NK-92 (cell line): ENCODE data around the gene KRT28.
"Not testable (repeated sequence)": the region's sequence is repeated elsewhere in the genome, so short reads cannot be mapped to it uniquely, and the experiment has no call there.

ENCODE experiments used
- DNase-seq: peaks from one replicate; lab custom pipeline; 2025; ENCODE audit not compliant: unreplicated experiment; lab: John Stamatoyannopoulos, UW

KRT28 gene

DNA sequence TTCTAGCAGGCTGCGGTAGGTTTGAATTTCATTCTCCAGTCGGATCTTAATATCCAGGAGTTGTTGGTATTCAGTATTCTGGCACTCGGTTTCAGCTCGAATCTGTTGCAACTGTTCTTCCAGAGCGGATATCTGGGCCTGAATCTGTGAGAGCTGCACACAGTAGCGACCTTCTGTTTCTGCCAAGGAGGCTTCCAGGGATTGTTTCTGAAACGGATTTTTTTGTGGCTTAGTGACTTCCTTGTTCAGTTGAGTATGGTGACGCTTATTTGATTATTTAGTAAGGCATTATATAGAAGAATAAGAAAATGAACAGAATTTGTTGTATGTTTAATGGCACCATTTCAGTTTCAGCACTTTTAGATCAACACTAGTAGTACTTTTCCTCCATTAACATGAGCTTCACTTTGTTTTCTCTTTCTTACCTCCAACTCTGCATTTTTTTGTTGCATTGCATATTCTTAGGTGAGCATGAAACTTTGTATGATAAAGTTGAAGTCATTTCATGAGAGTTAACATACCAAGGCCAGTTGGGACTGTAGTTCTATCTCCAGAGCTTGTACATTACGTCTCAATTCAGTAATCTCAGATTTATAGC lies 19.9 kb upstream of the KRT28 start:
- DNase-seq, result no peak

DNA sequence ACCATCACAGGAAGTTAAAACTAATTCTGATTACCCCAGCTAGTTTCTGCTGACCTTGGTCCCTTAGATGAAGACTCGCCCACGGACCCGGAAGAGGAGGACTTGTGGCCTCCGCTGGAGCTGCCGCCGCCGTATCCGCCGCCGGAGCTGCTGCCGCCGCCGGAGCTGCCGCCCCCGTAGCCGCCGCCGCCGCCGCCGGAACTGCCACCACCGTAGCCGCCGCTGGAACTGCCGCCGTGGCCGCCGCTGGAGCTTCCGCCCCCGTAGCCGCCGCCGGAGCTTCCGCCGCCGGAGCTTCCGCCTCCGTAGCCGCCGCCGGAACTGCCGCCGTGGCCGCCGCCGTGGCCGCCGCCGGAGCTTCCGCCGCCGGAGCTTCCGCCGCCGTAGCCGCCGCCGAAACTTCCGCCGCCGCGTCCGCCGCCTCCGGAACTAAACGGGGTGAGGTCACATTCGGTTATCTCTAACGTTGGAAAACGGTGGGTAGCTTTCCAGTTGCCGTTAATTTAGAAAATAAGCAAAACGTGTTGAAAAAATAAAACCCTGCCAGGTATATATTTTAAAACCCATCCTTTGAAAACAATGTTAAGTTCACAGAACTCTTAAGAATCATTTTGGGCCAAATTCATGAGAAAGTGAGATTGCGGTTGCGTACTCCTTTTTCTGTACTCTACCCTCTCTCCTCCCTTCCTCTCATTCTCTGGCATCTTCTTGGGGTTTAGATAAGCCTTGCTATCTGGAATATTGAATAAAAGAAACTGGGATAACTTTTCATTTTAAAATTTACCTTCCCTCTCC lies 19.2 kb upstream of the KRT28 start:
- peak; percentile 18 for DNase-seq

GRCh38 chr17:40818343-40818732 lies 18.6 kb upstream of the KRT28 start:
- DNase-seq, result no peak

- DNase-seq, result no peak
These were observed 17.4 kb upstream of the KRT28 start for GRCh38 chr17:40817103-40817682.

DNA sequence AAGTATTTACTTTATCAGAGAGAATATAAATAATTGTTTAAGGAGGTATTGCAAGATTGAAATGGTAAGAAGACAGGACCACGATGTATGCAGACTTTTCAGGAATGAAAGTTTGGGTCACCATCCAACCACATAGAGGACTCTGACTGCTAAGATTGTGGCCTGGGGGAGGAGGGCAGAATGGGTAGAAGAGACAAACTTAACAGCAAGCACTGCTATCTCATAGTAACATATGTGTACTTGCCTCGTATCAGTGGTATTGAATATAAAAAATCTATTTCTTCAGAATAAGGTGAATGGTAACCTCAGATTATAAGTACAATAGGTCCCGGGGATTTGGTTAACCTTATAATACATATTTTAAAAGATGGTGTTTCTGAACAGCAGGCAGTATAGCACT lies 16.8 kb upstream of the KRT28 start:
- no peak for DNase-seq

DNA sequence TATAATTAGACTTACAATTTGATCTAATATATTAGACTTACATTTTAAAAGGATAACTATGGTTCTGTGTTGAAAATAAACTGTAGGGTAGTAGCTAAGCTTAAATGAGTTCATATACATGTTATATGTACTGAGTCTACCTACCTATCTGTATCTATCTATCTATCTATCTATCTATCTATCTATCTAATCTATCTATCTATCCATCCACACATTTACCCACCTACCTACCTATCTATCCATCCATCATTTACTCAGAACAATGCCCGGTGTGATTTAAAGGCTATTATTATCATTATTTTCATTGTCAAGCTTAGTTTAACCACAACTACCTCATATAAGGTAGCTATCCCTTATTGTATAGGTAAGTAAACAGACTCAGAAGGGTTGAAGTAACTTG lies 15.6 kb upstream of the KRT28 start:
- DNase-seq, result no peak

DNA sequence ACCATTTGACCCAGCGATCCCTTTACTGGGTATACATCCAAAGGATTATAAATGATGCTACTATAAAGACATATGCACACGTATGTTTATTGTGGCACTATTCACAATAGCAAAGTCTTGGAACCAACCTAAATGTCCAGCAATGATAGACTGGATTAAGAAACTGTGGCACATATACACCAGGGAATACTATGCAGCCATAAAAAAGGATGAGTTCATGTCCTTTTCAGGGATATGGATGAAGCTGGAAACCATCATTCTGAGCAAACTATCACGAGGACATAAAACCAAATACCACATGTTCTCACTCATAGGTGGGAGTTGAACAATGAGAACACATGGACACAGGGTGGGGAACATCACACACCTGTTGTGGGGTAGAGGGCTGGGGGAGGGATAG lies 14.9 kb upstream of the KRT28 start:
- not testable (repeated sequence) for DNase-seq

DNA sequence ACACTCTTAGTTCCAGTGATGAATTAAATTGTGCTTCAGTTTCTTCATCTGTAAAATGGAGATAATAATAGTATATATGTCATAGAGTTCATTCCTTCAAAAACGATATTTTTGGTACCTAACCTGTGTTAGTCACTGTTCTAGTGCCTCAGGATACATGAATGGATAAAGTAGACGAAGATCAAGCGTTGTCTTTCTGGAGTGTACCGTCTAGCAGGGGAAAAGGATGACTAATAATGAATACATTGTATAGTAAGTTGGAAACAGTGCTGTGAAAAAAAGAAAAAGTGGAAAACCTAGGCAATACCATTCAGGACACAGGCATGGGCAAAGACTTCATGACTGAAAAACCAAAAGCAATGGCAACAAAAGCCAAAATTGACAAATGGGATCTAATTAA lies 14.0 kb upstream of the KRT28 start:
- DNase-seq, result no peak

- DNase-seq, result no peak
These were observed 12.9 kb upstream of the KRT28 start for GRCh38 chr17:40812639-40813038.

DNA sequence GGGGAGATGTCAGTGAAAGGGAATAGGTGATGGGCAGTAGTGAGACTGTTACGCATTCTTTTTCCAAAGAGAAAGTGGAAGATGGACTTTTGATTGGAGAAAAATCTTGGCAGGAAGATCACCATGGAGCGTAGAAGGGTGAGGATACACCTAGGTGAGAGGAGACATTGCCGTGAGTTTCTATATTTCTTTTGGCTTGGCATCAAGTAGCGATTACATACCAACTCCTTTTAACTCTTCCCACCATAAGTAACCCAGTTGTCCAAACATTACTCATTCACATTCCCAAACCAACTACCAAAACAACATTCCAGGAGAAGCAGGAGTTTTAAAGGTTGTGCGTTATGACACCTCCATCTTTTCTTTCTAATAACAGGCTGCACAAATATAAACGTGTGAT lies 10.7 kb upstream of the KRT28 start:
- no peak for DNase-seq

- DNase-seq, result no peak
These were observed 10.1 kb upstream of the KRT28 start for GRCh38 chr17:40809721-40810421.

- DNase-seq, result no peak
These were observed 6.4 kb upstream of the KRT28 start for GRCh38 chr17:40806131-40806530.

DNA sequence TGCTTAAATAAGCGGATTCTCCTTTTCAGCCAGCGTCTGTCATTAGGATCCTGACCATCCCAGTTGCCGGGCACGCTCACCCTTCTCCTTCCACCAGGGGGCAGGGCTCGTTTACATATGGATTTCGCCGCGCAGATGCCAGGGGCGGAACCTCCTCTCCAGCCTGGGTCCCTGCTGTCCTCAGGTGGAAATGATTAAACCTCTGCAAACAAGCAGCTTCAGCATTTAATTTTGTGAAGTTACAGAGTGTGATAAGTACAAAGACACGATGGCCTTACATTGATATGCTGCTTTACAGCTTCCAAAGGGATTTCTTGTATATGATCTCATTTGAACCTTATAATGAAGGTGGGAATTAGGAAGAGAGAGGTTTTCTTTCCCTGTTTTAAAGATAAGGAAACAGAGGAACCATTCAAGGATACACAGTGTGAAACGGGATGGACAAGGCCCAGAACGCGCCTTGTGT lies 3.9 kb upstream of the KRT28 start:
- DNase-seq, result no peak

- DNase-seq, result no peak
These were observed 1.4 kb upstream of the KRT28 start for GRCh38 chr17:40801157-40801556.

GRCh38 chr17:40800381-40800780 lies 622 bp upstream of the KRT28 start:
- no peak for DNase-seq

DNA sequence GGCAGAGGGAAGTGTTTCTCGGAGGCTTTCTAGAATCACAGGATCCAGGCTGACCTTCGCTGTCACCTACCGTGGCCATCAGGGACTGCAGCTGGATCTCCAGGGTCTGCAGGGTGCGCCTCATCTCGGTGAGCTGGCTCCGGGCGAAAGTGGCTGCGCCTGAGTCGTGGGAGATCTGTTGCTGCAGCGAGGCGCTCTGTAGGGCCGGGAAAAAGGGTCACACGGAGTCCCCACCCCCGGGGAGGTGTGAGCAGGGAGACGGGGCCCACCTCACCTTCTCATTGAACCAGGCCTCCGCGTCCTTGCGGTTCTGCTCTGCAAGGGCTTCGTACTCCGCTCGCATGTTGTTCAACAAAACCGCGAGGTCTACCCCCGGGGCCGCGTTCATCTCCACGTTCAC lies 2.9 kb downstream of the KRT28 start:
- no peak for DNase-seq

GRCh38 chr17:40795019-40795667 lies 4.6 kb downstream of the KRT28 start:
- no peak for DNase-seq

DNA sequence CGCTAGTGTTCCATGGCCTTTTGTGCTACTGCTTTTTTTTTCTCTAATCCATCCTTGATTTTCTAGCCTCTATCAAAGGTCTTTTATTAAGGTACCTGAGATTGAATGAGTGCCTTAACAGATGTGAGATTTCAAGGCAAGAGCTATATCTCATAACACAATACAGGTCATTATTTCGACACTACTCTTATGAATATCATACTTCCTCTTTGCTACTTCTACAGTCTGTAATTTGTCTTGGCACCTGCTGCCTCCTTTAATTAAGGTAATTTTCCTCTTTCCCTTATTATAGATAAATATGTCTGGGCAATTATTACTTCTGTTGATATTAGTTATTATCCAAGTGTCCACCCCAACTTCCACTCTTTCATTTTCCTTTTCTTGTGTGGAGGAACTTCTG lies 5.3 kb downstream of the KRT28 start:
- DNase-seq, result no peak

DNA sequence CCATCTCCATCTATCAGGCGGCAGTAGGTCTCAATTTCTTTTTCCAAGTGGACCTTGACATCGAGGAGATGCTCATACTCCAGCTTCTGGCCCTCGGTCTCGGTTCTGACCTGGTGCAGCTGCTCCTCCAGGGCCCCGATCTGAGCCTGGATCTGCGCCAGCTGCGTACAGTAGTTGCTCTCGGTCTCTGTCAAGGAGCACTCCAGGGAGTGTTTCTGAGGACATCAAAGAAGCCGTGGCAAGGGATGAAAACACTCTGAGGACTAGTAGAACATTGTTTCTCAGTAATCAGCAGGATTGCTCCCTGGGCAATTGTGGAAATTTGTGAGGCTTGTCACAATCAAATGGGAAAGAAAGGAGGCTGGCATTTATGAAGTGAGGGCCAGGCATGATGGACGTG lies 5.9 kb downstream of the KRT28 start:
- no peak for DNase-seq

DNA sequence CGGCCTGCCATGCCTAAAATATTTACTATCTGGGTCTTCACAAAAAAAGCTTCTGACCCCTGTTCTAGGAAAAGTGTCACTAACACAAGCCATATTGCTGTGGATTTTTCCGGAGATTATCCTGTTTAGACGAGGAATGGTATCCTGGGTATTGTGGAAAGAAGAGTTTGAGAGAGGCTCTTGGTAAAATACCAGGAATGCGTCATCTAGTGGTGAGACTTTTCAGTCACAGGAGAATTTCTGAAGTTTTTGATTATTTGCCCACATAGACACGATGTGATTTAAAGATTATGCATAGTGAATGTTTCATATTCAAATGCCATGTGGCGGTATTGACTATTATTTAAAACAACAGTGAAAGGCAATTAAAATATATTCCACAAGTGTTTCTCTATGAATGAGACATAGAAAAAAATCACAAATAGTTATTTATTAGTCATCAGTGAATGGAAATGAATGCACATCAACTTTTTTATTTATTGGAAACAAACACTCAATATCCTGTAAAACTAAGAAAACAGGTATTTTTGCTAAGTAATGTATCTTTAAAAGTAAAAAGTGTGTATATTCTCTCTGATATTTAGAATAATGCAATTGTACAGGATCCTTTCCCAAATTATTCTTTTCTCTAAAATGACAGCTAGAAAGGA lies 7.8 kb downstream of the KRT28 start:
- no peak for DNase-seq

DNA sequence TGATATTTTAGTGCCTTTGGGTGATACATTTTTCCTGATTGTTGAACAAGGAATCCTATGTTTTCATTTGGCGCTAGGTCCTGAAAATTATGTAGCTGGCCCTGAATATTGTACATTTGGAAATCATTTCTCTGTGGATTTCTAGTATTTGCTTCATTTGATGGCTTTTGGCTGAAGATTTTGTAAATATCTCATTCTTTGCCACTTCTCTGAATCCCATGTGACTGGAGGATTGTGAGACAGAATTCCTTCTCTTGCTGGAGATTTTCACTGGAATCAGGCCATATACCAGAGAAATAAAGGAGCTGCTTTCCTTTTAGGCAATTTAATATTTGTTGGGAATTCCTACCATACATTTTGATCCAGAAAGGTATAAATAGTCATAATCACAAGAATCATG lies 8.6 kb downstream of the KRT28 start:
- no peak for DNase-seq
